Femur (tissue), 1 donor: Measurements from ENCODE around the gene HES6.

ENCODE experiments used
- DNase-seq: peaks from one replicate; pipeline ENCODE4 v3.0.0-alpha.2; 2017

The HES6 gene

GRCh38 chr2:238231251-238231793 lies 8.5 kb downstream of the HES6 start:
- peak; percentile 83 for DNase-seq

GRCh38 chr2:238230699-238231098 lies 9.1 kb downstream of the HES6 start:
- DNase-seq = no peak

- DNase-seq = no peak
Measured at GRCh38 chr2:238228700-238229099, 11.1 kb downstream of the HES6 start.

GRCh38 chr2:238227587-238228032 lies 12.2 kb downstream of the HES6 start:
- no peak for DNase-seq

- DNase-seq = no peak
Measured at GRCh38 chr2:238226698-238227586, 12.9 kb downstream of the HES6 start.

GRCh38 chr2:238225911-238226697 lies 13.7 kb downstream of the HES6 start:
- DNase-seq = peak; percentile 43

- DNase-seq = no peak
Measured at GRCh38 chr2:238225121-238225520, 14.7 kb downstream of the HES6 start.

- DNase-seq = no peak
Measured at GRCh38 chr2:238224356-238225035, 15.3 kb downstream of the HES6 start.

GRCh38 chr2:238220892-238221521 lies 18.8 kb downstream of the HES6 start:
- no peak for DNase-seq

GRCh38 chr2:238220274-238220891 lies 19.5 kb downstream of the HES6 start:
- no peak for DNase-seq

- DNase-seq = peak; percentile 57
Measured at GRCh38 chr2:238216651-238217184, 23.1 kb downstream of the HES6 start.

- DNase-seq = no peak
Measured at GRCh38 chr2:238207006-238207405, 32.8 kb downstream of the HES6 start.

GRCh38 chr2:238203973-238204683 lies 35.7 kb downstream of the HES6 start:
- DNase-seq = no peak

- DNase-seq = peak; percentile 93
Measured at GRCh38 chr2:238203094-238203972, 36.5 kb downstream of the HES6 start, which contains the start of gene ILKAP. Gene ILKAP, minus strand, starts transcription at chr2:238203695. Its CDS starts 142 bp downstream, at chr2:238203553.

- no peak for DNase-seq
Measured at GRCh38 chr2:238202326-238203093, 37.3 kb downstream of the HES6 start.

GRCh38 chr2:238190445-238190844 lies 49.4 kb downstream of the HES6 start:
- no peak for DNase-seq
